ENCODE results near the gene GLRX. TPM values are rescaled to one million over a fixed set of nuclear protein-coding genes. Genes with fewer than 3 reads are reported as not detected.

GLRX gene
- total and polyA plus RNA-seq, 2 of the 13 experiments (the other 11 are each of a cell fraction or from before 2014, with no cell fraction given) = 63.8 to 499 TPM

DNA sequence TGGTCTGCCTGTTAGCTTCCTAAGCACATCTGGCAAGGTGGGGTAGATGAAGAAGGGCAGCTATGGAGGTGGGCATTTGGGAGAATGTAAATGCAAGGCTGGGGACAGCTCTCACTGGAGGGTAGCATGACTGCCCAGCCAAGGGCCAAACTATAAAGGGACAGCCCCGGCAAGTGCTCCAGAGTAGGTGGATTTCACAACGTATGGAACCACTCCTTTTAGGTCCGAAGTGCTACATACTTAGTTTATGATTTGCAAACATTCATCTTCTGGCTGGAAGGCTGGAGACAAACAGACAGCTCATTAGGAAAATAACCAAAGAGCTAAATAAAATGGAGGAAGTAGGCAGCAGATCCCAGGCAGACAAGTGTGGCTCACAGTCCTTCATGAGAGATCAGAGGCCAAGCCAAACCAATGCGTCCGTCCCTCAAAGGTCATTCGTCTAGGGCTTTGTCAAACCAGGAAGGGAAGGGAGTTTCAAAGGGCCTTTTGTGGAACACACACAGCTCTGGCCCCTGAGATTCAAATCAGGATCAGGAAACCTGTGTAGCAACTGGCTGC, 42.5 kb upstream of the GLRX start (continued):
- TF ChIP-seq, protein P1, sequence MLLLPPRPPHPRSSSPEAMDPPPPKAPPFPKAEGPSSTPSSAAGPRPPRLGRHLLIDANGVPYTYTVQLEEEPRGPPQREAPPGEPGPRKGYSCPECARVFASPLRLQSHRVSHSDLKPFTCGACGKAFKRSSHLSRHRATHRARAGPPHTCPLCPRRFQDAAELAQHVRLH (CRISPR knock-in tag; IDR thresholded peaks at IDR 0.05; ENCODE audit: borderline replicate concordance, low read depth) = peak; percentile 40; the same call in 1 of the 2 replicates
- TF ChIP-seq, protein P2, sequence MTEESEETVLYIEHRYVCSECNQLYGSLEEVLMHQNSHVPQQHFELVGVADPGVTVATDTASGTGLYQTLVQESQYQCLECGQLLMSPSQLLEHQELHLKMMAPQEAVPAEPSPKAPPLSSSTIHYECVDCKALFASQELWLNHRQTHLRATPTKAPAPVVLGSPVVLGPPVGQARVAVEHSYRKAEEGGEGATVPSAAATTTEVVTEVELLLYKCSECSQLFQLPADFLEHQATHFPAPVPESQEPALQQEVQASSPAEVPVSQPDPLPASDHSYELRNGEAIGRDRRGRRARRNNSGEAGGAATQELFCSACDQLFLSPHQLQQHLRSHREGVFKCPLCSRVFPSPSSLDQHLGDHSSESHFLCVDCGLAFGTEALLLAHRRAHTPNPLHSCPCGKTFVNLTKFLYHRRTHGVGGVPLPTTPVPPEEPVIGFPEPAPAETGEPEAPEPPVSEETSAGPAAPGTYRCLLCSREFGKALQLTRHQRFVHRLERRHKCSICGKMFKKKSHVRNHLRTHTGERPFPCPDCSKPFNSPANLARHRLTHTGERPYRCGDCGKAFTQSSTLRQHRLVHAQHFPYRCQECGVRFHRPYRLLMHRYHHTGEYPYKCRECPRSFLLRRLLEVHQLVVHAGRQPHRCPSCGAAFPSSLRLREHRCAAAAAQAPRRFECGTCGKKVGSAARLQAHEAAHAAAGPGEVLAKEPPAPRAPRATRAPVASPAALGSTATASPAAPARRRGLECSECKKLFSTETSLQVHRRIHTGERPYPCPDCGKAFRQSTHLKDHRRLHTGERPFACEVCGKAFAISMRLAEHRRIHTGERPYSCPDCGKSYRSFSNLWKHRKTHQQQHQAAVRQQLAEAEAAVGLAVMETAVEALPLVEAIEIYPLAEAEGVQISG (CRISPR knock-in tag; IDR thresholded peaks at IDR 0.05) = no peak; the same call in 1 of the 2 replicates
- TF ChIP-seq ZNF34 (CRISPR knock-in tag; IDR thresholded peaks at IDR 0.05; ENCODE audit: borderline replicate concordance) (no peak), ZFP36L1 (CRISPR knock-in tag; IDR thresholded peaks at IDR 0.05) (no peak), ZNF451 (CRISPR knock-in tag; IDR thresholded peaks at IDR 0.05) (no peak), YY1 (IDR thresholded peaks at IDR 0.05; ENCODE audit: insufficient read depth, insufficient replicate concordance, low read depth, low read length) (peak; percentile 78), ZNF839 (CRISPR knock-in tag; IDR thresholded peaks at IDR 0.05; ENCODE audit: borderline replicate concordance) (no peak), ZNF136 (CRISPR knock-in tag; IDR thresholded peaks at IDR 0.05; ENCODE audit: low read depth) (no peak; the same call in 1 of the 2 replicates), NKX3-1 (CRISPR knock-in tag; IDR thresholded peaks at IDR 0.05) (no peak), ZNF629 (CRISPR knock-in tag; conservative IDR thresholded peaks at IDR 0.05) (no peak), ZNF878 (CRISPR knock-in tag; IDR thresholded peaks at IDR 0.05) (peak; percentile 87; the same call in 1 of the 2 replicates), RNF2 (conservative IDR thresholded peaks at IDR 0.05; ENCODE audit: low read depth) (no peak; the same call in 1 of the 2 replicates), FOXP1 (IDR thresholded peaks at IDR 0.05) (no peak), FOXP1 (CRISPR knock-in tag; IDR thresholded peaks at IDR 0.05) (peak; percentile 82), ZNF274 (CRISPR knock-in tag; IDR thresholded peaks at IDR 0.05) (no peak), NFYC (CRISPR knock-in tag; IDR thresholded peaks at IDR 0.05) (no peak; the same call in 1 of the 2 replicates), ZNF607 (CRISPR knock-in tag; IDR thresholded peaks at IDR 0.05; ENCODE audit: borderline replicate concordance) (no peak), NFIC (IDR thresholded peaks at IDR 0.05; ENCODE audit: low read length) (no peak)
- TF ChIP-seq, protein P3, sequence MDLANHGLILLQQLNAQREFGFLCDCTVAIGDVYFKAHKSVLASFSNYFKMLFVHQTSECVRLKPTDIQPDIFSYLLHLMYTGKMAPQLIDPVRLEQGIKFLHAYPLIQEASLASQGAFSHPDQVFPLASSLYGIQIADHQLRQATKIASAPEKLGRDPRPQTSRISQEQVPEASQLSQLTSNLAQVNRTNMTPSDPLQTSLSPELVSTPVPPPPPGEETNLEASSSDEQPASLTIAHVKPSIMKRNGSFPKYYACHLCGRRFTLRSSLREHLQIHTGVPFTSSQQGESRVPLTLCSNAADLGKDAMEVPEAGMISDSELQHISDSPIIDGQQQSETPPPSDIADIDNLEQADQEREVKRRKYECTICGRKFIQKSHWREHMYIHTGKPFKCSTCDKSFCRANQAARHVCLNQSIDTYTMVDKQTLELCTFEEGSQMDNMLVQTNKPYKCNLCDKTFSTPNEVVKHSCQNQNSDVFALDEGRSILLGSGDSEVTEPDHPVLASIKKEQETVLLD (CRISPR knock-in tag; IDR thresholded peaks at IDR 0.05; ENCODE audit: low read depth) = no peak
- TF ChIP-seq, protein P4, sequence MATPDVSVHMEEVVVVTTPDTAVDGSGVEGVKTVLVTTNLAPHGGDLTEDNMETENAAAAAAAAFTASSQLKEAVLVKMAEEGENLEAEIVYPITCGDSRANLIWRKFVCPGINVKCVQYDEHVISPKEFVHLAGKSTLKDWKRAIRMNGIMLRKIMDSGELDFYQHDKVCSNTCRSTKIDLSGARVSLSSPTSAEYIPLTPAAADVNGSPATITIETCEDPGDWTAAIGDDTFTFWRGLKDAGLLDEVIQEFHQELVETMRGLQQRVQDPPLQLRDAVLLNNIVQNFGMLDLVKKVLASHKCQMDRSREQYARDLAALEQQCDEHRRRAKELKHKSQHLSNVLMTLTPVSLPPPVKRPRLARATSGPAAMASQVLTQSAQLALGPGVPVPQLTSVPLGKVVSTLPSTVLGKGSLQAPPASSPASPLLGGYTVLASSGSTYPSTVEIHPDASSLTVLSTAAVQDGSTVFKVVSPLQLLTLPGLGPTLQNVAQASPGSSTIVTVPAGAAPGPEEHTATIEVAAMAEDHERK (CRISPR knock-in tag; IDR thresholded peaks at IDR 0.05; ENCODE audit: low read depth) = 0 out of 2 replicates have a peak, but pooled peaks have one; percentile 19
- TF ChIP-seq, protein P5, sequence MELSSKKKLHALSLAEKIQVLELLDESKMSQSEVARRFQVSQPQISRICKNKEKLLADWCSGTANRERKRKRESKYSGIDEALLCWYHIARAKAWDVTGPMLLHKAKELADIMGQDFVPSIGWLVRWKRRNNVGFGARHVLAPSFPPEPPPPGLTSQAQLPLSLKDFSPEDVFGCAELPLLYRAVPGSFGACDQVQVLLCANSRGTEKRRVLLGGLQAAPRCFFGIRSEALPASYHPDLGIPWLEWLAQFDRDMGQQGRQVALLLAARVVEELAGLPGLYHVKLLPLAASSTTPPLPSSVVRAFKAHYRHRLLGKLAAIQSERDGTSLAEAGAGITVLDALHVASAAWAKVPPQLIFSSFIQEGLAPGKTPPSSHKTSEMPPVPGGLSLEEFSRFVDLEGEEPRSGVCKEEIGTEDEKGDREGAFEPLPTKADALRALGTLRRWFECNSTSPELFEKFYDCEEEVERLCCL (CRISPR knock-in tag; IDR thresholded peaks at IDR 0.05; ENCODE audit: borderline replicate concordance) = no peak

Measured in HepG2 (cell line).